DOHH2 (cell line): ENCODE results near the gene SMYD1.

ENCODE experiments used
- EZH2phosphoT487 ChIP-seq: fragments of 200-600 bp; sonication (generic); IDR thresholded peaks from 2 replicates; pipeline ENCODE4 v1.6.1; 2017; ENCODE audit warnings: borderline replicate concordance, mild to moderate bottlenecking, antibody characterized with exemption, low read length, moderate library complexity, mixed read lengths
- TF ChIP-seq, protein P1 (sequence below): fragments of 200-600 bp; sonication (generic); IDR thresholded peaks from one replicate; pipeline ENCODE4 v1.5.1; 2014; ENCODE audit warnings: antibody characterized with exemption, mild to moderate bottlenecking, low read depth, low read length; ENCODE audit not compliant: poor library complexity, severe bottlenecking

DNA sequence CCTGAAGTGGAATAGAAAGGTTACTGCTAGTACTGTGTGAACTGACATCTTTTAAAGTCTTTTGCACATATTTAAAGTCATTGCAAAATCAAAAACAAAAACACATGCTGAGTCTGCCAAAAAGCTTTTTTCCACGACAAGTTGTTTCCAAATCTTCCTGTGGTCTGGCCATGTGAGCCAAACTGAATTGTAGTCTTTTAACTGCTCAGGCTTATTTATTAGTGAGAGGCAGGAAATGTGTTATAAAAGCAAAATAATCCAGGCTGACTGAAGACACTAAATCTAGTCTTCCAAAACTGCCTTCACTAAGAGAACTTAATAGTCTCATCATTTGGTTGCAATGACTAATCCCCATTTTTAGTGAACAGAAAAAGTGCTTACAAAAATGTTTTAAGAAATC is 14.3 kb upstream of the SMYD1 start:
- TF ChIP-seq, protein P1, sequence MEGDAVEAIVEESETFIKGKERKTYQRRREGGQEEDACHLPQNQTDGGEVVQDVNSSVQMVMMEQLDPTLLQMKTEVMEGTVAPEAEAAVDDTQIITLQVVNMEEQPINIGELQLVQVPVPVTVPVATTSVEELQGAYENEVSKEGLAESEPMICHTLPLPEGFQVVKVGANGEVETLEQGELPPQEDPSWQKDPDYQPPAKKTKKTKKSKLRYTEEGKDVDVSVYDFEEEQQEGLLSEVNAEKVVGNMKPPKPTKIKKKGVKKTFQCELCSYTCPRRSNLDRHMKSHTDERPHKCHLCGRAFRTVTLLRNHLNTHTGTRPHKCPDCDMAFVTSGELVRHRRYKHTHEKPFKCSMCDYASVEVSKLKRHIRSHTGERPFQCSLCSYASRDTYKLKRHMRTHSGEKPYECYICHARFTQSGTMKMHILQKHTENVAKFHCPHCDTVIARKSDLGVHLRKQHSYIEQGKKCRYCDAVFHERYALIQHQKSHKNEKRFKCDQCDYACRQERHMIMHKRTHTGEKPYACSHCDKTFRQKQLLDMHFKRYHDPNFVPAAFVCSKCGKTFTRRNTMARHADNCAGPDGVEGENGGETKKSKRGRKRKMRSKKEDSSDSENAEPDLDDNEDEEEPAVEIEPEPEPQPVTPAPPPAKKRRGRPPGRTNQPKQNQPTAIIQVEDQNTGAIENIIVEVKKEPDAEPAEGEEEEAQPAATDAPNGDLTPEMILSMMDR: no peak
- no peak for TF ChIP-seq EZH2phosphoT487
